Endothelial cell of umbilical vein (primary cell): ENCODE results near the gene ARRB1. TPM values are rescaled to one million over a fixed set of nuclear protein-coding genes. Genes with fewer than 3 reads are reported as not detected.

Experiments
- BruUV-seq: library from RNA; stranded (reverse); fragments of 400-500 nt; replicated peaks from 2 replicates; lab custom pipeline; 2021; lab: Mats Ljungman, UMichigan
- CTCF ChIA-PET: fragments of 300-600, 350-600 bp; sonication (Branson Sonifier 250); formaldehyde crosslinking; loops from one replicate; lab custom pipeline; 2021; ENCODE audit warnings: antibody characterized with exemption, inconsistent platforms; lab: Charles Lee
- POLR2A ChIA-PET: fragments of 300-600, 350-600 bp; sonication (Branson Sonifier 250); formaldehyde crosslinking; loops from one replicate; lab custom pipeline; 2021; ENCODE audit warnings: antibody characterized with exemption, inconsistent platforms; lab: Charles Lee
- DNase-seq: peaks from one replicate; pipeline ENCODE4 v3.0.0-alpha.2; 2011; ENCODE audit warnings: low read depth, low spot score
- FAIRE-seq: peaks from 2 replicates; lab custom pipeline; 2011; peaks lifted over from hg19 to GRCh38; lab: Jason Lieb, UNC
- H2AFZ ChIP-seq: 2 replicates; pipeline ENCODE4 v1.6.0; 2012; ENCODE audit warnings: low read depth, low read length, control low read depth, inconsistent platforms
- H3K27ac ChIP-seq: 2 replicates; pipeline ENCODE4 v1.5.1; 2011; ENCODE audit warnings: low read depth, mild to moderate bottlenecking, control low read depth, low read length, moderate library complexity; ENCODE audit not compliant: insufficient read depth
- H3K27me3 ChIP-seq, 2 experiments: 2 replicates each; pipeline versions ENCODE4 v1.6.0 to v1.6.1; 2011; ENCODE audit warnings: low read length in 2 of 2, mixed read lengths in 1 of 2; ENCODE audit not compliant: control insufficient read depth in 2 of 2, insufficient read depth in 2 of 2
- H3K36me3 ChIP-seq, 2 experiments: 2 replicates in 1 of 2; 3 replicates in 1 of 2; pipeline ENCODE4 v1.5.1; 2011; ENCODE audit warnings: low read length in 2 of 2, mild to moderate bottlenecking in 1 of 2, moderate library complexity in 1 of 2; ENCODE audit not compliant: control insufficient read depth in 2 of 2, insufficient read depth in 2 of 2; ENCODE audit errors: extremely low read depth in 1 of 2
- H3K4me1 ChIP-seq: 3 replicates; pipeline ENCODE4 v1.5.1; 2011; ENCODE audit warnings: mild to moderate bottlenecking, low read length; ENCODE audit not compliant: control insufficient read depth, insufficient read depth; ENCODE audit errors: extremely low read depth
- H3K4me2 ChIP-seq: 2 replicates; pipeline ENCODE4 v1.6.1; 2011; ENCODE audit warnings: low read length, control low read depth, mixed read lengths; ENCODE audit not compliant: insufficient read depth
- H3K4me3 ChIP-seq, 3 experiments: fragments of 200-600 bp in 1 of 3; sonication (generic), shearing (Covaris generic) in 1 of 3; replicated peaks in 1 of 3; 2 replicates each; pipeline ENCODE4 v1.5.1; 2011 to 2016; ENCODE audit warnings: control low read depth in 3 of 3, low read length in 3 of 3, mild to moderate bottlenecking in 2 of 3, inconsistent platforms in 1 of 3, low read depth in 1 of 3, moderate library complexity in 1 of 3; ENCODE audit not compliant: insufficient read depth in 1 of 3
- H3K79me2 ChIP-seq: 2 replicates; pipeline ENCODE4 v1.6.0; 2012; ENCODE audit warnings: low read length, inconsistent platforms; ENCODE audit not compliant: control insufficient read depth, insufficient read depth
- H3K9ac ChIP-seq: replicated peaks from 2 replicates; pipeline ENCODE3; 2011; ENCODE audit warnings: low read length, control low read depth; ENCODE audit not compliant: insufficient read depth; ENCODE audit errors: extremely low read depth
- H3K9me1 ChIP-seq: replicated peaks from 3 replicates; pipeline ENCODE4 v1.6.0; 2011; ENCODE audit warnings: mild to moderate bottlenecking, low read length; ENCODE audit not compliant: control insufficient read depth, insufficient read depth; ENCODE audit errors: extremely low read depth
- H3K9me3 ChIP-seq: replicated peaks from 2 replicates; pipeline ENCODE4 v1.5.1; 2012; ENCODE audit warnings: low read length, inconsistent platforms; ENCODE audit not compliant: control insufficient read depth, insufficient read depth
- H4K20me1 ChIP-seq: replicated peaks from 2 replicates; pipeline ENCODE3; 2011; ENCODE audit warnings: mild to moderate bottlenecking, low read length; ENCODE audit not compliant: control insufficient read depth, insufficient read depth; ENCODE audit errors: extremely low read depth
- CTCF ChIP-seq, 2 donors: IDR thresholded peaks; 1 replicate in 1 of 2; 2 replicates in 1 of 2; pipeline ENCODE4 v1.5.1; 2011; ENCODE audit warnings: low read length in 2 of 2, mild to moderate bottlenecking in 2 of 2, moderate library complexity in 2 of 2, control low read depth in 1 of 2, inconsistent platforms in 1 of 2, low read depth in 1 of 2; ENCODE audit not compliant: insufficient read depth in 1 of 2; ENCODE audit errors: extremely low read depth in 1 of 2
- EZH2 ChIP-seq: IDR thresholded peaks from 2 replicates; pipeline ENCODE4 v1.6.1; 2012; ENCODE audit warnings: borderline replicate concordance, low read depth, mild to moderate bottlenecking, moderate library complexity, low read length, inconsistent platforms; ENCODE audit not compliant: severe bottlenecking
- GATA2 ChIP-seq: IDR thresholded peaks from 2 replicates; pipeline ENCODE4 v1.7.0; 2011; ENCODE audit warnings: low read depth, mild to moderate bottlenecking, moderate library complexity, mixed read lengths, low read length; ENCODE audit not compliant: insufficient read length, insufficient read depth
- JUN ChIP-seq: IDR thresholded peaks from 2 replicates; pipeline ENCODE4 v1.6.1; 2011; ENCODE audit warnings: borderline replicate concordance, low read depth; ENCODE audit not compliant: insufficient read length, insufficient read depth
- MYC ChIP-seq: IDR thresholded peaks from one replicate; pipeline ENCODE4 v1.6.1; 2011; ENCODE audit warnings: mild to moderate bottlenecking, low read depth, low read length
- dilution Hi-C: fragments of 300-500 bp; cut with MboI; formaldehyde crosslinking; loops from one replicate; pipeline ENCODE4 v1.15.0; 2019; ENCODE audit warnings: low sequenced_read_pairs; ENCODE audit not compliant: extremely low pct_ligation_motif_present
- intact Hi-C: fragments of 100-400 bp; cut with micrococcal nuclease; formaldehyde crosslinking; loops from one replicate; pipeline ENCODE4 v1.10.0; 2022
- polyA plus RNA-seq, 4 experiments: library from polyadenylated mRNA; depleted of rRNA in 3 of 4; stranded (reverse) in 3 of 4; unstranded in 1 of 4; fragments of >200 nt; gene quantifications; 2 replicates each; pipeline versions ENCODE4 v1.2.1 to v1.2.3, GENCODE V29; 2011 to 2012; ENCODE audit warnings: missing spikeins in 1 of 4
- total RNA-seq: library from RNA; stranded (reverse); gene quantifications from 2 replicates; pipeline ENCODE4 v1.2.3, GENCODE V29; 2021
- TF ChIP-seq, protein P1 (sequence below): IDR thresholded peaks from 2 replicates; pipeline ENCODE4 v1.6.1; 2011; ENCODE audit not compliant: insufficient read depth, insufficient read length

ARRB1 gene
- total and polyA plus RNA-seq, 2 donors (not counting 3 experiments of a cell fraction or from before 2014, with no cell fraction given): 63.9 to 92.6 TPM

GRCh38 chr11:75301131-75301530 is 50.3 kb downstream of the ARRB1 start:
- Histone ChIP-seq H4K20me1 (no peaks in the 10 kb centered on the region), H3K36me3 (peaks cover 0 to 5% of the 10 kb centered on the region in 2 experiments), H3K4me1 (peaks cover 12% of the 10 kb centered on the region), H3K27me3 (no peaks in the 10 kb centered on the region), H3K4me3 (no peak overlapping the region), H2AFZ (no peak overlapping the region), H3K9ac (no peak overlapping the region), H3K4me2 (no peak overlapping the region), H3K79me2 (peaks cover 4% of the 10 kb centered on the region), H3K9me3 (no peaks in the 10 kb centered on the region), H3K27ac (no peak overlapping the region), H3K9me1 (no peaks in the 10 kb centered on the region)
- FAIRE-seq (no peak), DNase-seq (no peak)
- BruUV-seq: no TSS peak
- intact Hi-C loops: no loop called here
- dilution Hi-C loops: no loop called here
- CTCF ChIA-PET: no interaction called here
- TF ChIP-seq EZH2 (no peak), MYC (no peak), CTCF (IDR thresholded peaks at IDR 0.05; ENCODE audit: extremely low read depth in 1 of 2, insufficient read depth in 1 of 2, low read depth in 1 of 2, low read length in 2 of 2) (no peak), GATA2 (no peak), JUN (no peak)
- TF ChIP-seq, protein P1, sequence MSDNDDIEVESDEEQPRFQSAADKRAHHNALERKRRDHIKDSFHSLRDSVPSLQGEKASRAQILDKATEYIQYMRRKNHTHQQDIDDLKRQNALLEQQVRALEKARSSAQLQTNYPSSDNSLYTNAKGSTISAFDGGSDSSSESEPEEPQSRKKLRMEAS: no peak
- POLR2A ChIA-PET: no interaction called here
